ENCODE results near the gene METTL4. TPM values are rescaled to one million over a fixed set of nuclear protein-coding genes. Genes with fewer than 3 reads are reported as not detected.

The METTL4 gene
- total RNA-seq, 4 donors from 2014 or later, result 7.3 to 10.3 (median 8.7) TPM

DNA sequence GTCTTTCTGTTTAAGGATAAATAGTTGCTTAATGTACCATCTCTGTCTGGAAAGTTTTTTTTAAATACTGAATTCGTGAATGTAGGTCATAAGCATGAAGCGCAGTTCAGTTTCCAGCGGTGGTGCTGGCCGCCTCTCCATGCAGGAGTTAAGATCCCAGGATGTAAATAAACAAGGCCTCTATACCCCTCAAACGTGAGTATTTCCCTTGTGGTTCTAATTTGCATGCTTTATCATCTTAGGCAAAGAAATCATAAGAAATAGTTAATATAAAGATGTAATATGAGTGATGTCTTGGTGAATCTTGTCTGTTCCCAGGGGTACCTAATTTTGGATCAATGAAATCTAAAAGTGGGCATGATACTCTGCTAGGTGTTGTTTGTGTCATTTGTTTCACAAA, 1.6 kb upstream of the METTL4 start:
- no peak for TF ChIP-seq CTCF (IDR thresholded peaks at IDR 0.05; ENCODE audit: low read depth)

- no peak for TF ChIP-seq CTCF (IDR thresholded peaks at IDR 0.05; ENCODE audit: low read depth)
Measured at GRCh38 chr18:2572171-2572569, 865 bp upstream of the METTL4 start.

DNA sequence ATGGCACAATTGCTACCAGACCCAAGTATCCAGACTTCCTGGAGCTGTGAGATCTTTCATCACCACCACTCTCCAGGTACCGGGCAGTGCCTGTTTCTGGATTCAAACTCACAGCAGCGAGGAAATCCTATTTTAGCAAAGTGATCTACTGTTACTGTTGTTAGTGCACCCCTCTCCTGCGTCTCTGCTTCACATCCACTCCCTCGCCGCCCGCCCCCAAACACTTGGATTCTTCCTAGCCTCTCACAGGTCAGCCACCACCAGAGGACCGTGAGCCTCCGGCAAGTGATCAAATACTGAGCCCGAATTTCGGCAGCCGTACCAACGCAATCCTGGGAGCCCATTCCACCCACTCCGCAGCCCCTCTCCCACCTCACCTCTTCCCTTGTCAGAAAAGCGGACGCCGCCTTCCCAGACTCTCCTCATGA, 519 bp downstream of the METTL4 start:
- no peak for TF ChIP-seq CTCF (IDR thresholded peaks at IDR 0.05; ENCODE audit: low read depth)

DNA sequence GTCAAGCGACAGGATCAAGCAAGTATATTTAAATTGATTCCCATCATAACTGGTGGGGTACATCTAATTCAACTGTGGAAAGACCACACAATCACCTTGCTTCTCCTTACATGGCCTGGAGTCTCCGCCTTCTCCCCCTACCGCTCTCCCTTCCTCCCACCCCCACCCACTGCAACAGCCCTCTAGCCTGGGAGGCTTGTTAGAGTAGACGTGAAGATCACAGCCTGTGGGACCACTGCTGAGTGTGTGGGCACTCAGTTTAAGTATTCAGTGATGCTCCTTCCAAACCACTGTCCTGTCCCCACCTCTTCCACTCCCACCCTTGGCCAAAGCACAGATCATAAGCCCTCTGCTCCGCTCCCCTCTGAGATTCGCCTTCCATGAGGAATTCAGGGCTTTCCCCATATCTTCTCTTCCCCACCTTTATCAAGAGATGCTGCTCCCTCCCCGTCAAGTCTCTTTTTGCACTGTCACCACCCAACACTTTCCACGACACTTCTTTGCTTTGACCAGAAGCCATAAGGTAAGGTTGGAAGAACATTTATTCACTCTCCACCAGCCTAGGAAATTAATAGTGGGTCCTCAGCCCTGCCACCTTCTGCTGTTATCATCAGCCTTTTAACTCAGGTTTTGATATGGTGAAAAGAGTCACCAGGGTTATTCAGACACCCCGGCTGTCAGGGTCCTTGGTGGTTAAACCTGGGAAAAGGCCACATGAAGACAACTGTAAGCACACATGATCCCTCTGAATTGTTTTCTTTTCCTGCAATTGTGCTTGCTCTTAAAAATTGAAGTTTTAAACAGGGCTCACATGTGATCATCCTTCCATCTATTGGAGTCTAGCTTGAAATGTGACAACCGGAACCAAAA, 1.7 kb downstream of the METTL4 start:
- no peak for TF ChIP-seq CTCF (IDR thresholded peaks at IDR 0.05; ENCODE audit: low read depth)

- TF ChIP-seq CTCF (IDR thresholded peaks at IDR 0.05; ENCODE audit: low read depth), result no peak
Measured at GRCh38 chr18:2568605-2569004, 2.7 kb downstream of the METTL4 start.

GRCh38 chr18:2568129-2568528, 3.2 kb downstream of the METTL4 start:
- no peak for TF ChIP-seq CTCF (IDR thresholded peaks at IDR 0.05; ENCODE audit: low read depth)

DNA sequence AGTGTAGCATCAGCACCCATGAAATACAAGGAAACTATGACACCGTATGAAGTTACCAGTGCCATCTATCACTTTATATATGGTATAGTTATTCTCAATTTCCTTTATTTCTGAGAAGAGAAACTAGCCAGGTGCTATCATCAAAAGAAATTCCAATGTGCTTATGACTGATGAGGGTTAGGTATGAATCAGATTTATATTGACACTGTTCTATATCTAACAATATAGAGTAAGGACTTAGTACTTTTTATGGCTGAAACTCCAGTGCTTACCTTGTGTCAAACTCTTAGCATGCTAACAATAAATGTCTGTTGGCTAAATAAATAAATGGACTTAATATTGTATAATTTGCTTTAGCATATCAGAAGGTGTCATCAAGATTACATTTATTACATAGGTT, 6.9 kb downstream of the METTL4 start:
- TF ChIP-seq CTCF (IDR thresholded peaks at IDR 0.05; ENCODE audit: low read depth), result no peak
